ENCODE results near the gene PRF1. TPM values are rescaled to one million over a fixed set of nuclear protein-coding genes. Genes with fewer than 3 reads are reported as not detected.

Gene PRF1
- total and polyA plus RNA-seq, 2 donors (not counting 1 experiment from before 2014, with no cell fraction given): 1.0 to 1.9 TPM

DNA sequence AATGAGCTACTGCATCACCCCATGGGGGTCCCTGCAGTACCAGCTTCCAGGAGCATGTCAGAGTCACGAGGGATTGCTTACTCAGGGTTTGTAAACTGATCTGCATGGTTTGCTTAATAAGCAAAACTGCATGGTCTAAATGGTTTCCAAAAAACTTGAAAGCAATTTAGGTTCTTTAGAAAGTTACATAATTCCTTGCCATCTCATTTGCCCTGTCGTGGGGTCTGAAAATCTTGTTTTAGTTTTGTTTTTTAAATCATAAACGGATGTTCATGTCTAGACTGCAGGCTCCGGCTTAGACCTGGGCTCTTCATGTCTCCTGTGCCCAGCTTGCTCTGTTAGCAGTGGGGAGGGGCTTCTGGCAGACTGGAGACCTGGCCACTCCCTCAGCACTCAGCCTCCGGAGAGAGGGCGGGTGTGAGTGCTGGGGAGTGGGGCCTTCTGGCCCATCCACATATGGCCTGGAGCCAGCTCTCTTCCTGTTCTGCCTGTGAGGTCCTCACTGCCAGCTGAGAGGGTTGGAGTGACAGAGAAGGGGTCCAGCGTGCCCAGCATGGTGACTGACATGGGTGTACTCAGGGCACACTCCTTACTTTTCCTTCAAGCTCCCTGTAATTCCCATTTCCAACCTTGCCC lies 17.5 kb downstream of the PRF1 start:
- DNase-seq: no peak
- WGBS (ENCODE audit: insufficient coverage): 23% methylated on average over 5 of the region's 7 CpGs
- CTCF ChIA-PET: no interaction called here

DNA sequence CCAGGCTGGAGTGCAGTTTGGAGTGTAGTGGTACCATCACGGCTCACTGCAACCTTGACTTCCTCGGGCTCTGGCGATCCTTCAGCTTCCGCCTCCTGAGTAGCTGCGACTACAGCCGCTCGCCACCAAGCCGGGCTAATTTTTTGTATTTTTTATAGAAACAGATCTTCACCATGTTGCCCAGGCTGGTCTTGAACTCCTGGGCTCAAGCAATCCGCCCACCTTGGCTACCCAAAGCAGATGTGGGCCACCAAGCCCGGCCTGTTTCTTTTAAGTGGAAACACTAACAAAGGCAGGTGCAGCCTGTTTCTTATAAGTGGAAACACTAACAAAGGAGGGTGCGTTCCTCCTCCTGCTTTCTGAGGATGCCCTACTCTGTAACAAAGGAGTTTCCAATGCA lies 18.2 kb downstream of the PRF1 start:
- Histone ChIP-seq H3K4me1 (ENCODE audit: control insufficient read depth in 2 of 2, insufficient read depth in 2 of 2, low read length in 2 of 2) (peaks cover 5 to 6% of the 10 kb centered on the region in 2 donors), H3K4me3 (ENCODE audit: control extremely low read depth in 1 of 5, extremely low read depth in 1 of 5, insufficient read depth in 1 of 5, low read depth in 2 of 5, low read length in 4 of 5) (no peak overlapping the region), H3K27ac (ENCODE audit: low read length in 2 of 2) (no peak overlapping the region), H2AFZ (ENCODE audit: insufficient read depth, low read depth, low read length, poor library complexity, severe bottlenecking) (no peak overlapping the region), H3K4me2 (replicated peaks; ENCODE audit: low read depth, low read length, poor library complexity, severe bottlenecking) (no peak overlapping the region), H3K9me3 (ENCODE audit: control extremely low read depth in 1 of 3, control insufficient read depth in 2 of 3, insufficient read depth in 1 of 3, low read length in 2 of 3) (no peaks in the 10 kb centered on the region), H3K27me3 (replicated peaks in 1 of 4; ENCODE audit: control extremely low read depth in 1 of 4, control insufficient read depth in 3 of 4, insufficient read depth in 4 of 4, low read length in 3 of 4) (no peaks in the 10 kb centered on the region), H3K79me2 (ENCODE audit: control insufficient read depth, insufficient read depth, low read length) (no peaks in the 10 kb centered on the region), H4K20me1 (ENCODE audit: control insufficient read depth, insufficient read depth, low read length, poor library complexity, severe bottlenecking) (no peaks in the 10 kb centered on the region), H3K36me3 (replicated peaks in 1 of 2; ENCODE audit: control extremely low read depth in 1 of 2, control insufficient read depth in 1 of 2, extremely low read depth in 1 of 2, insufficient read depth in 2 of 2, low read length in 1 of 2) (no peaks in the 10 kb centered on the region), H3K9ac (ENCODE audit: low read length) (no peak overlapping the region)
- ChIA-PET POLR2A (no interaction called here), CTCF (no interaction called here)
- WGBS (ENCODE audit: insufficient coverage): 93% methylated on average over 11 of the region's 11 CpGs
- ATAC-seq (ENCODE audit: low read depth): no peak
- no peak for DNase-seq
- intact Hi-C loops (cut with micrococcal nuclease): no loop called here
- H3K4me1 Mint-ChIP-seq: peaks cover 7% of the 10 kb centered on the region
- H3K27ac Mint-ChIP-seq: no peak overlapping the region
- TF ChIP-seq, protein P1, sequence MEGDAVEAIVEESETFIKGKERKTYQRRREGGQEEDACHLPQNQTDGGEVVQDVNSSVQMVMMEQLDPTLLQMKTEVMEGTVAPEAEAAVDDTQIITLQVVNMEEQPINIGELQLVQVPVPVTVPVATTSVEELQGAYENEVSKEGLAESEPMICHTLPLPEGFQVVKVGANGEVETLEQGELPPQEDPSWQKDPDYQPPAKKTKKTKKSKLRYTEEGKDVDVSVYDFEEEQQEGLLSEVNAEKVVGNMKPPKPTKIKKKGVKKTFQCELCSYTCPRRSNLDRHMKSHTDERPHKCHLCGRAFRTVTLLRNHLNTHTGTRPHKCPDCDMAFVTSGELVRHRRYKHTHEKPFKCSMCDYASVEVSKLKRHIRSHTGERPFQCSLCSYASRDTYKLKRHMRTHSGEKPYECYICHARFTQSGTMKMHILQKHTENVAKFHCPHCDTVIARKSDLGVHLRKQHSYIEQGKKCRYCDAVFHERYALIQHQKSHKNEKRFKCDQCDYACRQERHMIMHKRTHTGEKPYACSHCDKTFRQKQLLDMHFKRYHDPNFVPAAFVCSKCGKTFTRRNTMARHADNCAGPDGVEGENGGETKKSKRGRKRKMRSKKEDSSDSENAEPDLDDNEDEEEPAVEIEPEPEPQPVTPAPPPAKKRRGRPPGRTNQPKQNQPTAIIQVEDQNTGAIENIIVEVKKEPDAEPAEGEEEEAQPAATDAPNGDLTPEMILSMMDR (IDR thresholded peaks at IDR 0.05): no peak
- TF ChIP-seq EZH2 (IDR thresholded peaks at IDR 0.05; ENCODE audit: borderline replicate concordance, insufficient read depth, low read depth, low read length, poor library complexity, severe bottlenecking): no peak
- no peaks in the 10 kb centered on the region for H3K9me3 Mint-ChIP-seq (ENCODE audit: insufficient read depth)
- H3K4me3 Mint-ChIP-seq: no peak overlapping the region
- H3K27me3 Mint-ChIP-seq: peaks cover 20% of the 10 kb centered on the region

More for the DNA sequence above, 17.5 kb downstream of the PRF1 start:
- Mint-ChIP-seq H3K9me3 (ENCODE audit: insufficient read depth) (no peaks in the 10 kb centered on the region), H3K4me3 (no peak overlapping the region), H3K27ac (no peak overlapping the region), H3K27me3 (peaks cover 25% of the 10 kb centered on the region), H3K4me1 (peaks cover under 1% of the 10 kb centered on the region)
- H3K4me1 ChIP-seq (ENCODE audit: control insufficient read depth in 2 of 2, insufficient read depth in 2 of 2, low read length in 2 of 2): peaks cover 0 to under 1% of the 10 kb centered on the region in 2 donors
- POLR2A ChIA-PET: no interaction called here
- H3K36me3 ChIP-seq (replicated peaks in 1 of 2; ENCODE audit: control extremely low read depth in 1 of 2, control insufficient read depth in 1 of 2, extremely low read depth in 1 of 2, insufficient read depth in 2 of 2, low read length in 1 of 2): no peaks in the 10 kb centered on the region
- no peaks in the 10 kb centered on the region for H3K9me3 ChIP-seq (ENCODE audit: control extremely low read depth in 1 of 3, control insufficient read depth in 2 of 3, insufficient read depth in 1 of 3, low read length in 2 of 3)
- H3K4me2 ChIP-seq (replicated peaks; ENCODE audit: low read depth, low read length, poor library complexity, severe bottlenecking): no peak overlapping the region
- H3K79me2 ChIP-seq (ENCODE audit: control insufficient read depth, insufficient read depth, low read length): no peaks in the 10 kb centered on the region
- intact Hi-C loops (cut with micrococcal nuclease): no loop called here
- no peak overlapping the region for H3K9ac ChIP-seq (ENCODE audit: low read length)
- H2AFZ ChIP-seq (ENCODE audit: insufficient read depth, low read depth, low read length, poor library complexity, severe bottlenecking): no peak overlapping the region
- no peak for TF ChIP-seq EZH2 (IDR thresholded peaks at IDR 0.05; ENCODE audit: borderline replicate concordance, insufficient read depth, low read depth, low read length, poor library complexity, severe bottlenecking)
- TF ChIP-seq, protein P1 (IDR thresholded peaks at IDR 0.05): no peak
- H3K27me3 ChIP-seq (replicated peaks in 1 of 4; ENCODE audit: control extremely low read depth in 1 of 4, control insufficient read depth in 3 of 4, insufficient read depth in 4 of 4, low read length in 3 of 4): no peaks in the 10 kb centered on the region
- no peaks in the 10 kb centered on the region for H4K20me1 ChIP-seq (ENCODE audit: control insufficient read depth, insufficient read depth, low read length, poor library complexity, severe bottlenecking)
- ATAC-seq (ENCODE audit: low read depth): no peak
- H3K27ac ChIP-seq (ENCODE audit: low read length in 2 of 2): no peak overlapping the region
- no peak overlapping the region for H3K4me3 ChIP-seq (ENCODE audit: control extremely low read depth in 1 of 5, extremely low read depth in 1 of 5, insufficient read depth in 1 of 5, low read depth in 2 of 5, low read length in 4 of 5)
